ENCODE results near the gene ARHGEF18. TPM values are rescaled to one million over a fixed set of nuclear protein-coding genes. Genes with fewer than 3 reads are reported as not detected.

The ARHGEF18 gene
- total RNA-seq: 10 to 100 TPM; 30.0 to 51.6 TPM

DNA sequence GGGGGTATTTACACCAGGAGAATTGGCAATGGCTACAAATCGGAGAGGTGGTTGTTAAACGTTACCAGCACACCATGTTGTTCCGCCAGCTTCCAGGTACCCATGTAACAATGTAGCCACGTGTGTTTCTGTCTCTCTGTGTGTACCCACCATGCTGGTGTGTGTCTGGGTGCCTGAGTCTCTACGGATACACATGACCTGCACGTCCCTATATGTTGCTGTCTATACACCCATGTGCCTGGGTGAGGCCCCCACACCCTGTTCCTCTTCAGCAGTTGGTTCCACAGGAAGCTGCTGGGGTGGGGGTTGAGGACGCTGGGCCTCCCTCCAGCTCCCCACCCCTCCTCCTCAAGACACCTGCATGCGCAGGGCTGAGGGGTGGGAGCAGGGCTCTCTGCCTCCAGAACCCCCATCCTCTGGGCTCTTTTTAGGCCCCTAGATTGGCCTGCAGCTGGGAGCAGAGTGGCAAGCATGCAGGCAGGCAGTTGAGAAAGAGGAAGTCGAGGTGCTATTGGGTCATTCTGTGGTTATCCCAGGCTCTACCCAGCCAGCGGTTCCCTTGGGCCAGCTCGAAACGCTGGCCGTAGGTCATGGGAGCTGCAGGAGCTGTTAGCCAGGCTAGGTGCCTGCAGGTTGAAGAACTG, at the start of gene ARHGEF18:
Gene ARHGEF18, plus strand, starts transcription at position 351 of the 644 bp plus-strand sequence. CDS start 13,954 bp downstream, outside the sequence.
- 63 to 66% methylated on average over 12 to 13 of the region's 13 CpGs for WGBS, 2 donors
- Histone ChIP-seq H3K4me3 (no peak within 1 kb of the TSS), H3K27me3 (no peaks in the 10 kb centered on the region), H3K27ac (no peak within 1 kb of the TSS), H3K36me3 (replicated peaks in 1 of 2; ENCODE audit: insufficient read depth in 1 of 2, low read depth in 2 of 2) (no peaks in the 10 kb centered on the region), H3K9me3 (no peaks in the 10 kb centered on the region), H3K4me1 (no peaks in the 10 kb centered on the region)
- DNase-seq (peak in 1 of 4 donors; percentile 55), ATAC-seq (no peak)
- TF ChIP-seq POLR2A (IDR thresholded peaks at IDR 0.05): no peak
- TF ChIP-seq, protein P1, sequence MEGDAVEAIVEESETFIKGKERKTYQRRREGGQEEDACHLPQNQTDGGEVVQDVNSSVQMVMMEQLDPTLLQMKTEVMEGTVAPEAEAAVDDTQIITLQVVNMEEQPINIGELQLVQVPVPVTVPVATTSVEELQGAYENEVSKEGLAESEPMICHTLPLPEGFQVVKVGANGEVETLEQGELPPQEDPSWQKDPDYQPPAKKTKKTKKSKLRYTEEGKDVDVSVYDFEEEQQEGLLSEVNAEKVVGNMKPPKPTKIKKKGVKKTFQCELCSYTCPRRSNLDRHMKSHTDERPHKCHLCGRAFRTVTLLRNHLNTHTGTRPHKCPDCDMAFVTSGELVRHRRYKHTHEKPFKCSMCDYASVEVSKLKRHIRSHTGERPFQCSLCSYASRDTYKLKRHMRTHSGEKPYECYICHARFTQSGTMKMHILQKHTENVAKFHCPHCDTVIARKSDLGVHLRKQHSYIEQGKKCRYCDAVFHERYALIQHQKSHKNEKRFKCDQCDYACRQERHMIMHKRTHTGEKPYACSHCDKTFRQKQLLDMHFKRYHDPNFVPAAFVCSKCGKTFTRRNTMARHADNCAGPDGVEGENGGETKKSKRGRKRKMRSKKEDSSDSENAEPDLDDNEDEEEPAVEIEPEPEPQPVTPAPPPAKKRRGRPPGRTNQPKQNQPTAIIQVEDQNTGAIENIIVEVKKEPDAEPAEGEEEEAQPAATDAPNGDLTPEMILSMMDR (IDR thresholded peaks at IDR 0.05): no peak
- intact Hi-C loops (cut with DNase I): loop anchor here (5.0 kb wide), 1 partner anchor 241 kb away; no protein-coding TSS in a partner anchor

DNA sequence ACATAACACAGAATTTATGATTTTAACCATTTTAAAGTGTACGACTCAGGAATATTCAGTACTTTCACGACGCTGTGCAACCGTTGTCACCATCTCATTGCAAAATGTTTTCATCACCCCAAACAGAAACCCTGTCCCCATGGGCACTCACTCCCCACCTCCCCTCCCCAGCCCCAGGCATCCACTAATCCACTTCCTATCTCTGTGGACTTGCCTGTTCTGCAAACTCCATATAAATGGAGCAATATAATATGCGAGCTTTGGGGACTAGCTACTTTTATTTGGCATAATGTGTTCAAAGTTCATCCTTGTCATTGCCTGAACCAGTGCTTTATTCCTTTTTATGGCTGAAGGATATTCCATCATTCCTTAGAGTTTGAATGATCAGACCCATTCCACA, 47.2 kb upstream of the ARHGEF18 start:
- Histone ChIP-seq H3K27ac (no peak overlapping the region), H3K4me1 (no peaks in the 10 kb centered on the region), H3K4me3 (no peak overlapping the region), H3K27me3 (no peaks in the 10 kb centered on the region), H3K36me3 (replicated peaks in 1 of 2; ENCODE audit: insufficient read depth in 1 of 2, low read depth in 2 of 2) (no peaks in the 10 kb centered on the region), H3K9me3 (no peaks in the 10 kb centered on the region)
- intact Hi-C loops (cut with DNase I): no loop called here
- 81 to 85% methylated on average over 5 of the region's 5 CpGs for WGBS, 2 donors
- no peak for TF ChIP-seq POLR2A (IDR thresholded peaks at IDR 0.05)
- TF ChIP-seq, protein P1 (IDR thresholded peaks at IDR 0.05): no peak
- ATAC-seq: no peak
- no peak for DNase-seq

DNA sequence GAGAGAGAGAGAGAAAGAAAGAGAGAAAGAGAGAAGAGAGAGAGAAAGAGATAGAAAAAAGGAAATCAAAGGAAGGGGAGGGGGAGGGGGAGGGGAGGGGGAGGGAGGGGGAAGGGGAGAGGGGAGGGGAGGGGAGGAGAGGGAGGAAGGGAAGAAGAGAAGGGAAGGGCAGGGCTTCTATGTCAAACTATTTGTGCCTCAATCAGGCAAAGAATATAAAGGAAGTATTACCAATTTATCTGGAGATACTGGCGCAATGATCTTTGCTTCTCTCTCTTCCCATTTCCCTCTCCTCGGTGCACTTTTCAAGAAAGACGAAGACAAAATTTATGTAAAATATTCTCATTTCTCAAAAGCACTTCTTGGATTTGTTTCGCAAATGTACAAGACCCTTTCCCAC, 45.3 kb upstream of the ARHGEF18 start:
- Histone ChIP-seq H3K36me3 (replicated peaks in 1 of 2; ENCODE audit: insufficient read depth in 1 of 2, low read depth in 2 of 2) (no peaks in the 10 kb centered on the region), H3K27me3 (no peaks in the 10 kb centered on the region), H3K9me3 (no peaks in the 10 kb centered on the region), H3K27ac (no peak overlapping the region), H3K4me3 (no peak overlapping the region), H3K4me1 (no peaks in the 10 kb centered on the region)
- WGBS, 2 donors: 77 to 83% methylated on average over 4 of the region's 4 CpGs
- no peak for ATAC-seq
- intact Hi-C loops (cut with DNase I): no loop called here
- TF ChIP-seq POLR2A (IDR thresholded peaks at IDR 0.05): no peak
- TF ChIP-seq, protein P1 (IDR thresholded peaks at IDR 0.05): no peak
- DNase-seq: no peak

DNA sequence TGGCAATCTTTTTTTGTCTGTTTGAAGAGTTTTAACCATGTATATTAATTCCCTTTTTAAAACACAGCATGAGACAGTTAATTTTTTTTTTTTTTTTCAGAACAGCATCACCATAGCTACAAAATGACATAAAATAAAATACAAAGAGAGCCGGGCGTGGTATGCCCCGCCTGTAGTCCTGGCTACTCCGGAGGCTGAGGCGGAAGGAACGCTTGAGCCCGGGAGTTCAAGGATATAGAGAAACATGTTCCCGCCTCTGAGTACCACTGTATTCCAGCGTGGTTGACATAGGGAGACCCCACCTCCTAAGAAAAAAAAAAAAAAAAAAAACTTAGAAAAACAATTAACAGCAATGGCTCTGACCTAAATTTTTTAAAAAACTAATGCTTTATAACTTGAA, 44.5 kb upstream of the ARHGEF18 start:
- intact Hi-C loops (cut with DNase I): no loop called here
- no peak overlapping the region for H3K27ac ChIP-seq
- no peaks in the 10 kb centered on the region for H3K4me1 ChIP-seq
- no peaks in the 10 kb centered on the region for H3K9me3 ChIP-seq
- DNase-seq (no peak), ATAC-seq (no peak)
- no peaks in the 10 kb centered on the region for H3K27me3 ChIP-seq
- WGBS, 2 donors: 79 to 88% methylated on average over 9 of the region's 9 CpGs
- no peak for TF ChIP-seq POLR2A (IDR thresholded peaks at IDR 0.05)
- TF ChIP-seq, protein P1 (IDR thresholded peaks at IDR 0.05): no peak
- no peaks in the 10 kb centered on the region for H3K36me3 ChIP-seq (replicated peaks in 1 of 2; ENCODE audit: insufficient read depth in 1 of 2, low read depth in 2 of 2)
- no peak overlapping the region for H3K4me3 ChIP-seq
